Suprapubic skin (tissue), 4 donors: ENCODE results near the gene CTTNBP2. TPM values are rescaled to one million over a fixed set of nuclear protein-coding genes. Genes with fewer than 3 reads are reported as not detected.

Experiments used
- DNase-seq, 2 donors: peaks; one replicate each; pipeline ENCODE4 v3.0.0-alpha.2; 2019; ENCODE audit warnings: low spot score in 2 of 2
- H3K27ac ChIP-seq: fragments of 200-600 bp; sonication (generic); one replicate; pipeline ENCODE4 v1.5.1; 2019
- H3K27me3 ChIP-seq: fragments of 200-600 bp; sonication (generic); one replicate; pipeline ENCODE4 v1.5.1; 2019
- H3K36me3 ChIP-seq: fragments of 200-600 bp; sonication (generic); one replicate; pipeline ENCODE4 v1.5.1; 2019
- H3K4me1 ChIP-seq: fragments of 200-600 bp; sonication (generic); one replicate; pipeline ENCODE4 v1.5.1; 2019
- H3K4me3 ChIP-seq: fragments of 200-600 bp; sonication (generic); one replicate; pipeline ENCODE4 v1.5.1; 2019; ENCODE audit warnings: mild to moderate bottlenecking
- H3K9me3 ChIP-seq: fragments of 200-600 bp; sonication (generic); one replicate; pipeline ENCODE4 v1.5.1; 2019
- EP300 ChIP-seq: sonication (generic); formaldehyde crosslinking; IDR thresholded peaks from one replicate; pipeline ENCODE4 v1.6.1; 2017; ENCODE audit warnings: antibody characterized with exemption
- POLR2A ChIP-seq, 2 donors: fragments of 450-650 bp; IDR thresholded peaks; one replicate each; pipeline ENCODE4 v1.6.1; 2017; ENCODE audit warnings: antibody characterized with exemption in 2 of 2, mild to moderate bottlenecking in 2 of 2, moderate library complexity in 2 of 2
- POLR2AphosphoS5 ChIP-seq, 3 donors: sonication (generic); formaldehyde crosslinking; IDR thresholded peaks; one replicate each; pipeline ENCODE4 v1.6.1; 2017; ENCODE audit warnings: antibody characterized with exemption in 3 of 3
- WGBS: methylation state at CpG from one replicate; pipeline ENCODE4 v1.1.5; 2018; 5-methylcytosine and 5-hydroxymethylcytosine counted together
- total RNA-seq, 4 donors: library from RNA; depleted of rRNA; stranded (reverse); fragments of >200 nt; gene quantifications; one replicate each; pipeline ENCODE4 v1.1.0, GENCODE V29; 2016
- TF ChIP-seq, protein P1 (sequence below), 2 donors: fragments of 200-600 bp in 1 of 2; fragments of 450-650 bp in 1 of 2; sonication (generic) in 1 of 2; IDR thresholded peaks; one replicate each; pipeline ENCODE4 v1.5.1; 2016 to 2019; ENCODE audit warnings: antibody characterized with exemption in 2 of 2, mild to moderate bottlenecking in 1 of 2, moderate library complexity in 1 of 2

Gene CTTNBP2
- total RNA-seq, 4 donors from 2014 or later: 2.2 to 8.9 (median 5.3) TPM

DNA sequence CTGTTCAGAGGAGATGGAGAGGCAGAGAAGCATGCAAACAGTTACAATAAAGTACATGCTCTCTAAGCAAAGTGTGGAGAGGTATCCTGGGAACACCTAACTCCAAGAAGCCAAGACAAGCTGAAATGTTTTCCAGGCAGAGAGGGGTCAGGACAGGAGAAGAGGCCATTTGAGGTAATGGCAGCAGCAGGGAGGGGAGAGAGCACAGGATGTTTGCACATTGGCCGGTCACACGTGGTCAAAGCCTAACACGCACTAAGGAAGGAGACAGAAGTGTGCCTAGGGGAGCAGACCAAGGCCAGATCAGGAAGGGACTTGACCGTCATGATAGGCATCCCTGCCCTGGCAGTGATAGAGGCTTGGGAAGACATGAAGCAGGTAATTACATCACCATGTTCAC is 101.5 kb downstream of the CTTNBP2 start:
- TF ChIP-seq, protein P1, sequence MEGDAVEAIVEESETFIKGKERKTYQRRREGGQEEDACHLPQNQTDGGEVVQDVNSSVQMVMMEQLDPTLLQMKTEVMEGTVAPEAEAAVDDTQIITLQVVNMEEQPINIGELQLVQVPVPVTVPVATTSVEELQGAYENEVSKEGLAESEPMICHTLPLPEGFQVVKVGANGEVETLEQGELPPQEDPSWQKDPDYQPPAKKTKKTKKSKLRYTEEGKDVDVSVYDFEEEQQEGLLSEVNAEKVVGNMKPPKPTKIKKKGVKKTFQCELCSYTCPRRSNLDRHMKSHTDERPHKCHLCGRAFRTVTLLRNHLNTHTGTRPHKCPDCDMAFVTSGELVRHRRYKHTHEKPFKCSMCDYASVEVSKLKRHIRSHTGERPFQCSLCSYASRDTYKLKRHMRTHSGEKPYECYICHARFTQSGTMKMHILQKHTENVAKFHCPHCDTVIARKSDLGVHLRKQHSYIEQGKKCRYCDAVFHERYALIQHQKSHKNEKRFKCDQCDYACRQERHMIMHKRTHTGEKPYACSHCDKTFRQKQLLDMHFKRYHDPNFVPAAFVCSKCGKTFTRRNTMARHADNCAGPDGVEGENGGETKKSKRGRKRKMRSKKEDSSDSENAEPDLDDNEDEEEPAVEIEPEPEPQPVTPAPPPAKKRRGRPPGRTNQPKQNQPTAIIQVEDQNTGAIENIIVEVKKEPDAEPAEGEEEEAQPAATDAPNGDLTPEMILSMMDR (IDR thresholded peaks at IDR 0.05): no peak
- TF ChIP-seq EP300: no peak
- TF ChIP-seq POLR2A (IDR thresholded peaks at IDR 0.05): no peak
- Histone ChIP-seq H3K4me1 (no peaks in the 10 kb centered on the region), H3K4me3 (no peak overlapping the region), H3K36me3 (no peaks in the 10 kb centered on the region), H3K27ac (no peak overlapping the region), H3K9me3 (no peaks in the 10 kb centered on the region), H3K27me3 (no peaks in the 10 kb centered on the region)
- 86% methylated on average over 4 of the region's 4 CpGs for WGBS
- DNase-seq: no peak

DNA sequence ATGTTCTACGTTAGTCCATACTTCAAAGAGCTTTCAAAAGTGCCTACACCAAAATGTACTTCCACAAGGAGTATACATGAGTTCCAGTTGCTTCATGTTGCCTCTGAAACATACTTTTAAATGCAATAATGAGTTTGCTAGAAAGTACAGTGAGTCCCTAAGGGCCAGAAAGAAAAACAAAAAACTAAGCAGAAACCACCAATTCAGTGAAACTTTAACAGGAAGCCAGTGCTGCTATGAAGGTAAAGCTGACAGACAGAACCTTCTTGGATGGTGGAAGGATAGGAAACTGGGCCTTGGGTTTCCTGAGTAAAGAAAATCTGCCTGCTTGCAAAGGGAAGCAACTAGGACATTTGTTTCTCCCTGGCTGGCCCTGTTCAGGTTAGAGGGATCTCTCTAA is 104.2 kb downstream of the CTTNBP2 start:
- no peak overlapping the region for H3K27ac ChIP-seq
- TF ChIP-seq POLR2A (IDR thresholded peaks at IDR 0.05) (no peak), POLR2AphosphoS5 (IDR thresholded peaks at IDR 0.05) (no peak), EP300 (no peak)
- TF ChIP-seq, protein P1 (IDR thresholded peaks at IDR 0.05): no peak
- no peaks in the 10 kb centered on the region for H3K27me3 ChIP-seq
- no peak for DNase-seq
- H3K4me3 ChIP-seq: no peak overlapping the region
- WGBS: 91% methylated on average over 1 of the region's 1 CpG
- no peaks in the 10 kb centered on the region for H3K9me3 ChIP-seq
- H3K4me1 ChIP-seq: no peaks in the 10 kb centered on the region
- H3K36me3 ChIP-seq: no peaks in the 10 kb centered on the region

DNA sequence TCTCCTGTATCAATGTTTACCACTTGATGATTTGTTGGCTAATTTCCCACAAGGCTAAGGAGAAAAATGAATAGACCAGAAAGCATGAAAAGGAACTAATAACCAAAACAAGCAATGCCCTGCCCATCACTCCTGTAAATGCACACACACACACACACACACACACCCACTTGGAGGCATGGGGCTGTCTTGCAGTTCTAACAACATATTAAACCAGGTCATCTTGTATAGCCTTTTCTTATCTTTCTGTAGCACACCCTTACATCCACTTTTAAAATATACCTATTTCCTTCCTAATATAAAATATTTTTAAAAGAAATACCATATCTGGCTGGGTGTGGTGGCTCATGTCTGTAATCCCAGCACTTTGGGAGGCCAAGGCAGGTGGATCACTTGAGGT is 105.3 kb downstream of the CTTNBP2 start:
- no peaks in the 10 kb centered on the region for H3K4me1 ChIP-seq
- DNase-seq: no peak
- no peak for TF ChIP-seq EP300
- TF ChIP-seq, protein P1 (IDR thresholded peaks at IDR 0.05): no peak
- TF ChIP-seq POLR2AphosphoS5 (IDR thresholded peaks at IDR 0.05): no peak
- TF ChIP-seq POLR2A (IDR thresholded peaks at IDR 0.05): no peak
- no peaks in the 10 kb centered on the region for H3K36me3 ChIP-seq
- no peaks in the 10 kb centered on the region for H3K27me3 ChIP-seq
- H3K27ac ChIP-seq: no peak overlapping the region
- H3K4me3 ChIP-seq: no peak overlapping the region
- no peaks in the 10 kb centered on the region for H3K9me3 ChIP-seq

DNA sequence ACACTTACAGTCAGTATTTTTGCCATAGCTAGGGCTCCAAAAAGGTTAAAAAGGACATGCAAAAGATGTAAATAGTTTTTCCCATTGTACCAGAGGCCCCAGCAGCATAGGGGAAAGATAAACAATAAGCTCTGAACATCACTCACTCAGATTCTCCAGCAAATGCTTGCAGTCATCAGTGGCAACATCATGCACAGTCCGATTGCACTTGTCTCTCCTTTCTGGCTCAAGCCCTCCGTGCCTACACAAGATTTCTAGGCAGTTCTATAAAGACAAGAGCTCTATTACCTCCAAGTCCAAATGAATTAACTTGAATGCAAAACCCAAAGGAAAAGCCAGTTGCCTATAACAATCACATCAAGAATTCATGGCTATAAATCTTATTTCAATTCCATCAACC is 106.3 kb downstream of the CTTNBP2 start:
- TF ChIP-seq POLR2A (IDR thresholded peaks at IDR 0.05) (no peak), POLR2AphosphoS5 (IDR thresholded peaks at IDR 0.05) (no peak), EP300 (no peak)
- TF ChIP-seq, protein P1 (IDR thresholded peaks at IDR 0.05): no peak
- DNase-seq: no peak
- Histone ChIP-seq H3K4me3 (no peak overlapping the region), H3K36me3 (no peaks in the 10 kb centered on the region), H3K4me1 (no peaks in the 10 kb centered on the region), H3K9me3 (no peaks in the 10 kb centered on the region), H3K27me3 (no peaks in the 10 kb centered on the region), H3K27ac (no peak overlapping the region)
- 85% methylated on average over 2 of the region's 2 CpGs for WGBS

DNA sequence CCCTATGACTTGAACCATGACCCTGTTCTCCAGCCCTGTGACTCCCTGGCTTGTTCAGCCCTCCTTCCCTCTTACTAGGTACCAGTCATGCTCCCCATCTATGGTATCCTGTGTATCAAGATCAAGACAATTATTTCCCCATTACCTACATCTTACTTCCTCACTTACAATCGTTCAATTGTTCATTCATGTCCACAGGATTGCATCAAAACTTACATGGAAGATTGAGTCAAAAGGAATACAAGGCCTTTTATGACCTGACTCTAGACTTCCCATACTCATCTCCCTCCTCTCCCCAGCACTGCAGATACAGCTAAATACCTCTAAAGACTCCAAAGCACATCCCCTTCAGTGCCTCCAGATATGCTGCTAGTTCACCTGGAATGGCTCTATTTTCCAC is 109.2 kb downstream of the CTTNBP2 start:
- 65% methylated on average over 1 of the region's 1 CpG for WGBS
- no peak for TF ChIP-seq EP300

DNA sequence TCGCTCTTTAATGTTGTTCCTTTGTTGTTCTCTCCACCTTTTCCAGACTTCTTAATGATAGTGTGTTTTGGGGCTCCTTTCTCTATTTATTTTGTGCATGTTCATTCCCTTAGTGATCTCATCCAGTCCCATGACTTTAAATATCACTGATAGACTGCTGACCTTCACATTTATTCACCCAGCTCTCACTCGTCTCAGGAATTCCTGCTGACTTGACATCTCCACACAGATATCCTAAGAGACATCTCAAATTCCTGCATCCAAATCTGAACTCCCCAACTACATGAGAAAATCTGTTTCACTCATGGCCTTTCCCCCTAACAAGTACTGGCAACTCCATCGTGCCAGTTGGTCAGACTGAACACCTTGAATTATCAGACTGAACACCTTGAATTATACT is 111.2 kb downstream of the CTTNBP2 start:
- no peaks in the 10 kb centered on the region for H3K4me1 ChIP-seq
- H3K9me3 ChIP-seq: no peaks in the 10 kb centered on the region
- 86% methylated on average over 3 of the region's 3 CpGs for WGBS
- H3K4me3 ChIP-seq: no peak overlapping the region
- TF ChIP-seq POLR2AphosphoS5 (IDR thresholded peaks at IDR 0.05) (no peak), EP300 (no peak)
- H3K36me3 ChIP-seq: peaks cover 7% of the 10 kb centered on the region
- DNase-seq: no peak
- H3K27ac ChIP-seq: no peak overlapping the region
- no peaks in the 10 kb centered on the region for H3K27me3 ChIP-seq

More for the DNA sequence above, 109.2 kb downstream of the CTTNBP2 start:
- H3K36me3 ChIP-seq: peaks cover 7% of the 10 kb centered on the region
- no peak for DNase-seq
- no peak overlapping the region for H3K27ac ChIP-seq
- no peaks in the 10 kb centered on the region for H3K9me3 ChIP-seq
- H3K4me1 ChIP-seq: no peaks in the 10 kb centered on the region
- H3K27me3 ChIP-seq: no peaks in the 10 kb centered on the region
- H3K4me3 ChIP-seq: no peak overlapping the region
